Measurements from ENCODE around the gene CKAP2L.

Gene CKAP2L

GRCh38 chr2:112792419-112792818 is 28.0 kb upstream of the CKAP2L start:
- DNase-seq (ENCODE audit: low read depth in 2 of 2), result no peak

GRCh38 chr2:112791693-112792230 is 27.4 kb upstream of the CKAP2L start:
- no peak for DNase-seq (ENCODE audit: low read depth in 2 of 2)

- no peak for DNase-seq (ENCODE audit: low read depth in 2 of 2)
These were observed 26.6 kb upstream of the CKAP2L start for GRCh38 chr2:112791019-112791418.

DNA sequence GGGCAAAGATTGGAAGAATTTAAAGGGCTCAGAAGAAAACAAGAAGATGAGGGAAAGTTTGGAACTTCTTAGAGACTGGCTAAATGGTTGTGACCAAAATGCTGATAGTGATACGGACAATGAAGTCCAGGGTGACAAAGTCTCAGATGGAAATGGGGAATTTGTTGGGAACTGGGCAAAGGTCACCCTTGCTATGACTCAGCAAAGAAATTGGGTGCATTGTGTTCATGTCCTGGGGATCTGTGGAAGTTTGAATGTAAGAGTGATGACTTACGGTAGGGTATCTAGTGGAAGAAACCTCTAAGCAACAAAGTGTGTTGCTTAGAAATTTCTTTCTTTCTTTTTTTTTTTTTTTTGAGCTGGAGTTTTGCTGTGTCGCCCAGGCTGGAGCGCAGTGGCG is 25.9 kb upstream of the CKAP2L start:
- DNase-seq (ENCODE audit: low read depth in 2 of 2), result no peak

DNA sequence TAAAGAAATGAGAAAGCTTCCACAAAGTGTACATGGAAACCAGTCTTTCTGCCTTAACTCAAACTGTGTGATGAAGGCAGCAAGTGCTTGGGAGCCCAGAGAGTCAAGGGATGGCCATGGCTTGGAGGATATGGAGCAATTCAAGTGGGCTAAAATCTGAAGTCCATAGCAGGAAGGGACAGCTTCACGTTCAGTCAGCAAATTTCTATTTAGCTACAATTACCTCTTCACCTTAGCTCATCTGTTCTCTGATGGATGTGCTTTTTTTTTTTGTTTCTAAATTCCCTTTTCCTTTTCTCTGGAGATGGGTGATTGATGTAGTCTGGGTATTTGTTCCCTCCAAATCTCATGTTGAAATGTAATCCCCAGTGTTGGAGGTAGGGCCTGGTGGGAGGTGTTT is 24.8 kb upstream of the CKAP2L start:
- no peak for DNase-seq (ENCODE audit: low read depth in 2 of 2)

DNA sequence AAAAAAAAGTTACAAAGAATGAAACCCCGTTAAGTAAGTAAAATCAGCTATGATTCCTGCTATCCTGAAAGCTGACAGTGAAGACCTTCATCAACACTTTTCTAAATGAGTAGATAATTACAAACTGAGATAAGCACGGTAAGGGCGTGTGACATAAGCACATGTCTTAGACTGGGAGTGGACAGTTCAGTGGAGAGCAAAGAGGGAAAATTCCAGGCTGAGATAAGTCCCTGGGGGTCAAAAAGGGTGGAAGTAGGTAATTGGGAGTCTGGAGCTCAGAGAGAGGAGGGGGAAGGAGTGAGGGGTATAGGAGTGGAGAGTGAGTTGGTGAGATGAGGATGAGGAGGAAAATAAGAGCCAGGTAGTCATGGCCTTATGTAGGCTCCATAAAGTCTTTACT is 24.2 kb upstream of the CKAP2L start:
- DNase-seq (ENCODE audit: low read depth in 2 of 2), result no peak

DNA sequence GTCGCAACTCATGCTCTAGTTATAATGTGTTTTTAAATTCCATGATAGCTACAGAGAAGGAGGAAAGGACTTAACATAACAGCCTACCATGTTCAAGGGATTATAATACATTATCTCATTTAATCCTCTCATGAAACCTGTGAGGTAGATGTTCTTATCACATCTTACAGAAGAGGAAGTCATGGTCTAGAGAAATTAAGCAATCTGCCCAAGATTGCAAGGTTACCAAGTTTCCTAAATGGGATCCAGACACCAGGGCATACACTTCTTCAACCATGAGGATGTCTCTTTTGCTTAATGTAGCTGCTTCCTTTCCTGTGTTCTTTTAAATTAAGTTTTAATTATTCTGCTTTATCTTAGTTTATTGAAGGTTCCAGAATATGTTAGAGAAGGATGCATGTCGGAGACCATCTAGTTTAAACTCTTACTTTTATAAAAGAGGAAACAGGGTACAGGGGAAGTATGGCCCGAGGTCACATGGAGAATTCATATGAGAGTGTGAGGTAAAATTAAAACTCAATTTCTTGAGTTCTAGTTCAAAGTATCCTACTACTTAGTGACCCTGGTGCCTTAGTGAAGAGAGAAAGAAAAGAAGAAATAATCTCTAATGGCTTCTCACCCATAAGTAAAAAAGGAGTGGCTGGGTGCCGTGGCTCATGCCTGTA is 23.5 kb upstream of the CKAP2L start:
- DNase-seq (ENCODE audit: low read depth in 2 of 2), result no peak

DNA sequence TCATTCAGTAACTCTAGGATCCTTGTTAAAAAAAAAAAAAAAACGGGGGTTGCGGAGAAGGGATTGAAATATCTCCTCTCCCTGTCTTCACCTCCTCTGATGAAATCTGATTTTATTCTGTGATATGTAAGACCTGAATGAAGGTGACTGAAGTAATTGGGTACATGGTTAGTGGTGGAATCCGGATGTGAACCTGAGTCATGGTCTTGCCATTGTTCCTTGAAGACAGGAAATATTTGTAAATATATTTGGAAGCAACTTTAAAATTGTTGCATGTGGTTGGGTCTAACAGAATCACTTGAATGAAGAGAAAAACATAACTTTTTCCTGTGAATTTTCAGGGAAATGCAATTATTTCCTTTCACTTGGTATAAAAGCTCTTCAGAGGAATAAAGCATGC is 22.9 kb upstream of the CKAP2L start:
- no peak for DNase-seq (ENCODE audit: low read depth in 2 of 2)

GRCh38 chr2:112784199-112785189 is 20.1 kb upstream of the CKAP2L start, which contains the start of gene IL1A:
IL1A (minus strand) TSS chr2:112784493; CDS start chr2:112783770, 723 bp downstream.
- DNase-seq (ENCODE audit: low read depth in 2 of 2), result no peak

- DNase-seq (ENCODE audit: low read depth in 2 of 2), result no peak
These were observed 18.8 kb upstream of the CKAP2L start for GRCh38 chr2:112783187-112783714.

DNA sequence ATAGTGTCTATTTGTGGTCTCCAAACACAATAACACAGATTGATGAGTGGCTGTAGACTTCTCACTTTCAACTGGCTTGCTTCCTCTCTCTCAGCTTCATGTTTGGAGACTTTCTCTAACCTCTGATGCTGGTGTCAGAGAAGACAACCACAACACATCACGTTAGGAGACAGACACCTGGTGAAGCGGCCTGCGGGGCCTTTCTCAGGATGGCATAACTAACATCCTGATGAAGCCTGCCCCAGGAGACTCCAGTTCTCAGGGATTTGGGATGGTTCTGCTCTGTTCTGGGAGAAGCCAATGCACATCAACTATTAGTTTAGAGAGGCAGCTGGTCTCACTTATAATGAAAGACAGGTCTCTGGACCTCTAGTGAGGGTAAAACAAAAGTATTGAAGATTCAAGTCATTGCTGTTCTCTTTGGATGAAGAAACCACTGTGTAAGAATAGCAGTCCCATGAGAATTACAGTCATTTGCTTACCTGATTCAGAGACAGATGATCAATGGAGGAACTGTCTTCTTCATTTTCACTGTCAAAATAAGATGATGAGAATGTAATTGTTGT is 17.9 kb upstream of the CKAP2L start:
- no peak for DNase-seq (ENCODE audit: low read depth in 2 of 2)

DNA sequence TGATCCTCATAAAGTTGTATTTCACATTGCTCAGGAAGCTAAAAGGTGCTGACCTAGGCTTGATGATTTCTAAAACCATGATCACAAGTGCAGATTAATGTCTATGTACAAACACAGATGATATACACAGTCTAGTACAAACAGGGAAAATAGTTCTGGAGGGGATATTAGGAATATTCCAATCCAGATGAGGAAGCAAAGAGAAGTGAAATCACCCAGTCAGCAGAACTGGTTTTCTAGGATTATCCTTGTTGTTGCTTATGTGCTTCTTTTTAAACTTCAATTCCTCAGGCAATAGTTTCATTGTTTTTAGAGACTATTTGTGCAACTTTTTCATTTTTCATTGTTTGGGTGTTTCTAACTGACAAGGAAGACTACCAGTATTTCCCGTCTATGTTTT is 15.2 kb upstream of the CKAP2L start:
- DNase-seq (ENCODE audit: low read depth in 2 of 2), result no peak

DNA sequence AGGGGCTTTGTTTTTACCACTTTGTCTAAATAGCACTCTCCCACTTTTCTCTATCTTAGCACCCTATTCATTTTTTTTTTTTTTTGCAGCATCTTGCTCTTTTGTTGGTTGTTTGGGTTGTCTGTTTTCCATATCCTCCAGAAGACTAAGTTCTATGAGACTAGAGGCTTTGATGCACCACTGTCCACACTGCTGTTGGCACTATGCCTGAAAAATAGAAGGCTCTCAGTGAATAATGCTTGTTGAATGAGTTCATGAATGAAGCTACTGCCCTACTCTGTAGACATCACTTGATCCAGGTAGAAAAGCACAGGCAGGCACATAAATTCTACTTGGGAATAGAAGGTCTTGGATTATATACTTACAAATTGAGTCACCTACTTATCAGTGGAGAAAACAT is 12.6 kb upstream of the CKAP2L start:
- no peak for DNase-seq (ENCODE audit: low read depth in 2 of 2)

- DNase-seq (ENCODE audit: low read depth in 2 of 2), result no peak
These were observed 11.7 kb upstream of the CKAP2L start for GRCh38 chr2:112776113-112776512.

- no peak for DNase-seq (ENCODE audit: low read depth in 2 of 2)
These were observed 10.3 kb upstream of the CKAP2L start for GRCh38 chr2:112774536-112775285.

DNA sequence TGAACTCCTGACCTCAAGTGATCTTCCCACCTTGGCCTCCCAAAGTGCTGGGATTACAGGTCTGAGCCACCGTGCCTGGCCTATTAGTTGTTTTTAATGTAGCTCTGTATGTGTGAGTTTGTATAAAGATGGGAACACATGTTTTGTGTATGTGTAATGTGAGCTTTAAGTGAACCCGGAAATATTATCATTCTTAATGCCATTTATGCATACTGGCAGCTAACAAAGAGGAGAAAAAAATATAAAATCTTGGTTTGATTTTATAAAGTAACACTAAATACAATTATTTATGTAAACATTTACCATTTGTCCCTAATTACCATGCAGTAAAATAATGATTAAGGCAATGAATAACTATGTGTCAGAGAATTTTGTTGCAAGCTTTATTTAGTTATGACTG is 9.1 kb upstream of the CKAP2L start:
- DNase-seq (ENCODE audit: low read depth in 2 of 2), result no peak

DNA sequence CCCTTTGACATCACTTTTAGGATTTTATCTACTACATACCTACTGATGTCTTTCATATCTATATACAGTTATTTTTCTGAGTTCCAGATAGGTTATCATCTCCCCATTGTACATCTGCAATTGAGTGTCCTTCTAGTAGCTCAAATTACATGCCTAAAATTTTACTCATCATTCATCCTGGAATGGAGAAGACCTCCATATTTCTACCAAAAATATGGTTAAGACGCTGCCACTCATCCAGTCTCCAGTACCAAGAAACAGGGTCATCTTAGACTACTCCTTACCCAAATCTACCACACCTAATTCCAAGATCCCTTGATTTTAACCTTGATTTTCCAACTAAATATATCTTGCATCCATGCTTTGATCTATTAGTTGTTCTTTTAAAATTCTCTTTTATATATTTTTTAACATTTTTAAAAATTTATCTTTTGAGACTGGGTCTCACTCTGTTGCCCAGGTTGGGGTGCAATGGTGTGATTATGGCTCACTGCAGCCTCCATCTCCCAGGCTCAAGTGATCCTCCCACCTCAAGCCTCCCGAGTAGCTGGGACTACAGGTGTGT is 8.6 kb upstream of the CKAP2L start:
- no peak for DNase-seq (ENCODE audit: low read depth in 2 of 2)

GRCh38 chr2:112772322-112772721 is 7.9 kb upstream of the CKAP2L start:
- DNase-seq (ENCODE audit: low read depth in 2 of 2), result no peak

- DNase-seq (ENCODE audit: low read depth in 2 of 2), result no peak
These were observed 4.0 kb upstream of the CKAP2L start for GRCh38 chr2:112768432-112768831.

- DNase-seq (ENCODE audit: low read depth in 2 of 2), result no peak
These were observed 3.4 kb upstream of the CKAP2L start for GRCh38 chr2:112767693-112768330.

GRCh38 chr2:112765251-112765650 is 842 bp upstream of the CKAP2L start:
- DNase-seq (ENCODE audit: low read depth in 2 of 2), result no peak
